Measurements from ENCODE around the gene SHROOM3.

- TF ChIP-seq, protein P1, sequence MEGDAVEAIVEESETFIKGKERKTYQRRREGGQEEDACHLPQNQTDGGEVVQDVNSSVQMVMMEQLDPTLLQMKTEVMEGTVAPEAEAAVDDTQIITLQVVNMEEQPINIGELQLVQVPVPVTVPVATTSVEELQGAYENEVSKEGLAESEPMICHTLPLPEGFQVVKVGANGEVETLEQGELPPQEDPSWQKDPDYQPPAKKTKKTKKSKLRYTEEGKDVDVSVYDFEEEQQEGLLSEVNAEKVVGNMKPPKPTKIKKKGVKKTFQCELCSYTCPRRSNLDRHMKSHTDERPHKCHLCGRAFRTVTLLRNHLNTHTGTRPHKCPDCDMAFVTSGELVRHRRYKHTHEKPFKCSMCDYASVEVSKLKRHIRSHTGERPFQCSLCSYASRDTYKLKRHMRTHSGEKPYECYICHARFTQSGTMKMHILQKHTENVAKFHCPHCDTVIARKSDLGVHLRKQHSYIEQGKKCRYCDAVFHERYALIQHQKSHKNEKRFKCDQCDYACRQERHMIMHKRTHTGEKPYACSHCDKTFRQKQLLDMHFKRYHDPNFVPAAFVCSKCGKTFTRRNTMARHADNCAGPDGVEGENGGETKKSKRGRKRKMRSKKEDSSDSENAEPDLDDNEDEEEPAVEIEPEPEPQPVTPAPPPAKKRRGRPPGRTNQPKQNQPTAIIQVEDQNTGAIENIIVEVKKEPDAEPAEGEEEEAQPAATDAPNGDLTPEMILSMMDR (IDR thresholded peaks at IDR 0.05) = no peak
- no peak for TF ChIP-seq ZFX (IDR thresholded peaks at IDR 0.05; ENCODE audit: borderline replicate concordance)
Observed at GRCh38 chr4:76584241-76585152, 149.5 kb downstream of the SHROOM3 start.
